GM23338 (cell line): ENCODE data around the gene HVCN1.

Source experiments
- CREB1 ChIP-seq: fragments of 250-450 bp; sonication (Bioruptor Pico); IDR thresholded peaks from 2 replicates; pipeline ENCODE4 v1.5.0; 2020; ENCODE audit warnings: low read depth, mild to moderate bottlenecking, moderate library complexity
- ETS1 ChIP-seq: IDR thresholded peaks from 2 replicates; pipeline ENCODE4 v1.6.1; 2016; ENCODE audit warnings: antibody characterized with exemption
- EZH2 ChIP-seq: fragments of 200-600 bp; sonication (generic); IDR thresholded peaks from one replicate; pipeline ENCODE4 v1.8.0; 2017; ENCODE audit warnings: antibody characterized with exemption, mild to moderate bottlenecking, low read depth; ENCODE audit not compliant: unreplicated experiment
- EZH2phosphoT487 ChIP-seq: fragments of 200-600 bp; sonication (generic); IDR thresholded peaks from one replicate; pipeline ENCODE4 v1.8.1; 2018; ENCODE audit warnings: antibody characterized with exemption; ENCODE audit not compliant: unreplicated experiment
- JUNB ChIP-seq: IDR thresholded peaks from one replicate; pipeline ENCODE4 v1.6.1; 2016; ENCODE audit warnings: antibody characterized with exemption; ENCODE audit not compliant: unreplicated experiment
- POLR2AphosphoS5 ChIP-seq: IDR thresholded peaks from 2 replicates; pipeline ENCODE4 v1.6.1; 2016; ENCODE audit warnings: antibody characterized with exemption, low read depth
- ZNF114 ChIP-seq: fragments of 250-450 bp; sonication (Bioruptor Pico); IDR thresholded peaks from 2 replicates; pipeline ENCODE4 v1.5.0; 2020; ENCODE audit warnings: mild to moderate bottlenecking, moderate library complexity
- TF ChIP-seq, protein P1 (sequence below), 2 experiments: fragments of 200-600 bp in 1 of 2; sonication (generic) in 1 of 2; conservative IDR thresholded peaks; 2 replicates each; pipeline versions ENCODE4 v1.5.1 to v1.6.1; 2016 to 2017; ENCODE audit warnings: antibody characterized with exemption in 2 of 2, low read depth in 2 of 2, mild to moderate bottlenecking in 2 of 2, moderate library complexity in 1 of 2
- TF ChIP-seq, protein P2 (sequence below): IDR thresholded peaks from one replicate; pipeline ENCODE4 v1.6.1; 2018; ENCODE audit warnings: antibody characterized with exemption; ENCODE audit not compliant: unreplicated experiment

DNA sequence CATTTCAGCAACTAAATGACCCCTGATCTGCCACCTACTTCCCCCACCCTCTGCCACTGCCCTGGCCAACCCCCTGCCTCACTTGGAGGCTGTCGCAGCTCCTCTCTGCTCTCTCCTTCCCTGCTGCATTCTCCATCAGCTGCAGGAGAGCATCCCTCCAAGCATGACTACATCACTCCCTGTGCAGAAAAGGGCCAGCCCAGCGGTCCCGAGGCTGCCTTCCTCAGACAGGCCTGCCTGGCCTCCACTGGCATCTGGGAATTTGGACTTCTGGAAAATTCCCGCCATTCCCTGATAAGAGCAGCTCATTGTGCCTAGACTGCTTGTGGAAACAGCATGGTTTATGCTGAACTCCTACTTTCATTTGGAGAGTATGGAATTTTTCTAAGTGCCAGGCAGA, 12.7 kb downstream of the HVCN1 start:
- TF ChIP-seq, protein P1, sequence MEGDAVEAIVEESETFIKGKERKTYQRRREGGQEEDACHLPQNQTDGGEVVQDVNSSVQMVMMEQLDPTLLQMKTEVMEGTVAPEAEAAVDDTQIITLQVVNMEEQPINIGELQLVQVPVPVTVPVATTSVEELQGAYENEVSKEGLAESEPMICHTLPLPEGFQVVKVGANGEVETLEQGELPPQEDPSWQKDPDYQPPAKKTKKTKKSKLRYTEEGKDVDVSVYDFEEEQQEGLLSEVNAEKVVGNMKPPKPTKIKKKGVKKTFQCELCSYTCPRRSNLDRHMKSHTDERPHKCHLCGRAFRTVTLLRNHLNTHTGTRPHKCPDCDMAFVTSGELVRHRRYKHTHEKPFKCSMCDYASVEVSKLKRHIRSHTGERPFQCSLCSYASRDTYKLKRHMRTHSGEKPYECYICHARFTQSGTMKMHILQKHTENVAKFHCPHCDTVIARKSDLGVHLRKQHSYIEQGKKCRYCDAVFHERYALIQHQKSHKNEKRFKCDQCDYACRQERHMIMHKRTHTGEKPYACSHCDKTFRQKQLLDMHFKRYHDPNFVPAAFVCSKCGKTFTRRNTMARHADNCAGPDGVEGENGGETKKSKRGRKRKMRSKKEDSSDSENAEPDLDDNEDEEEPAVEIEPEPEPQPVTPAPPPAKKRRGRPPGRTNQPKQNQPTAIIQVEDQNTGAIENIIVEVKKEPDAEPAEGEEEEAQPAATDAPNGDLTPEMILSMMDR (conservative IDR thresholded peaks at IDR 0.05; ENCODE audit: low read depth in 2 of 2), result no peak
- TF ChIP-seq EZH2, result no peak
- no peak for TF ChIP-seq EZH2phosphoT487
- no peak for TF ChIP-seq POLR2AphosphoS5
- TF ChIP-seq, protein P2, sequence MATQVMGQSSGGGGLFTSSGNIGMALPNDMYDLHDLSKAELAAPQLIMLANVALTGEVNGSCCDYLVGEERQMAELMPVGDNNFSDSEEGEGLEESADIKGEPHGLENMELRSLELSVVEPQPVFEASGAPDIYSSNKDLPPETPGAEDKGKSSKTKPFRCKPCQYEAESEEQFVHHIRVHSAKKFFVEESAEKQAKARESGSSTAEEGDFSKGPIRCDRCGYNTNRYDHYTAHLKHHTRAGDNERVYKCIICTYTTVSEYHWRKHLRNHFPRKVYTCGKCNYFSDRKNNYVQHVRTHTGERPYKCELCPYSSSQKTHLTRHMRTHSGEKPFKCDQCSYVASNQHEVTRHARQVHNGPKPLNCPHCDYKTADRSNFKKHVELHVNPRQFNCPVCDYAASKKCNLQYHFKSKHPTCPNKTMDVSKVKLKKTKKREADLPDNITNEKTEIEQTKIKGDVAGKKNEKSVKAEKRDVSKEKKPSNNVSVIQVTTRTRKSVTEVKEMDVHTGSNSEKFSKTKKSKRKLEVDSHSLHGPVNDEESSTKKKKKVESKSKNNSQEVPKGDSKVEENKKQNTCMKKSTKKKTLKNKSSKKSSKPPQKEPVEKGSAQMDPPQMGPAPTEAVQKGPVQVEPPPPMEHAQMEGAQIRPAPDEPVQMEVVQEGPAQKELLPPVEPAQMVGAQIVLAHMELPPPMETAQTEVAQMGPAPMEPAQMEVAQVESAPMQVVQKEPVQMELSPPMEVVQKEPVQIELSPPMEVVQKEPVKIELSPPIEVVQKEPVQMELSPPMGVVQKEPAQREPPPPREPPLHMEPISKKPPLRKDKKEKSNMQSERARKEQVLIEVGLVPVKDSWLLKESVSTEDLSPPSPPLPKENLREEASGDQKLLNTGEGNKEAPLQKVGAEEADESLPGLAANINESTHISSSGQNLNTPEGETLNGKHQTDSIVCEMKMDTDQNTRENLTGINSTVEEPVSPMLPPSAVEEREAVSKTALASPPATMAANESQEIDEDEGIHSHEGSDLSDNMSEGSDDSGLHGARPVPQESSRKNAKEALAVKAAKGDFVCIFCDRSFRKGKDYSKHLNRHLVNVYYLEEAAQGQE, result no peak
- no peak for TF ChIP-seq CREB1 (CRISPR knock-in tag)
- TF ChIP-seq ETS1, result no peak
- TF ChIP-seq JUNB, result no peak
- no peak for TF ChIP-seq ZNF114 (CRISPR knock-in tag)
